Fibroblast of pulmonary artery (primary cell): Measurements from ENCODE around the gene CSNK1G2.

Source experiments
- DNase-seq: peaks from one replicate; pipeline ENCODE4 v3.0.0-alpha.2; 2010; ENCODE audit warnings: low read depth
- H3K4me3 ChIP-seq: replicated peaks from 2 replicates; pipeline ENCODE4 v1.5.1; 2011; ENCODE audit warnings: low read depth, mild to moderate bottlenecking, control low read depth, low read length, moderate library complexity
- TF ChIP-seq, protein P1 (sequence below): IDR thresholded peaks from 2 replicates; pipeline ENCODE4 v1.5.1; 2011; ENCODE audit warnings: mild to moderate bottlenecking, control low read depth, low read length, inconsistent platforms; ENCODE audit errors: missing control alignments

Gene CSNK1G2

DNA sequence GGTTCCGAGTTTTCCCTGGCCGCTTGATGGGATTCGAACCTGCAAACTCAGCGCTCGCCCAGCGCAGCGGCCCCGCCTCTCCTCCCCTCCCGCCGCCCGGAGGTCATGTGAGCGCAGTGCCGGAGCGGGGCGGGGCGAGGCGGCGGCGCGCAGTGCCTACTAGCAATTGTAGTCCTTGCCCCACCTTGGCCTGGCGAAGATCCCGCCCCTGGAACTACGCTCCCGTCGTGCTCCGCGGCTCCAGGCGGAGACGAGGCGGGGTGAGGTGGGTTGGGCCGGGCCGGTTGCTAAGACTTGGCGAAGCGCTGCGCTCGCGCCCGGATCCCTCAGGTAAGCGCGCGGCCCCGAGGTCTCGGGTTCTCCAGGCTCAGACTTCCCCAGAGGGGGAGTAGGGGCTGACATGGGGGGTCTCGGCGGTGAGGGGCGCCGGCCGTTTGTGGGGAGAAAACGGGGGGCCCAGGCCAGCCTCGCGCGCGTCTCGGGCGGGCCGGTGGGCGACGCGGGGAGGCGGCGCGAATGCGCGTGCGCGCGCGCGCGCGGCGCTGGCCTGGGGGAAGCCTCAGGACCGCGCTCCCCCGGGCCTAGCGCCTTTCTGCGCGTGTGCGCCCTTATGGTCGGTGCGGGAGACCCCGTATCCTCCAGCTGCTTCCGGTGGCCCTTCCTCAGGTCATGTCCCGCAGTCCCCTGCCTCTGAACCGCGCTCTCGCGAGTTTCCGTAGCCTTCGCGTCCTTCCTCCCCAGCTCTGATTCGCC is 35.7 kb upstream of the CSNK1G2 start, which contains the start of the genes ADAT3 and SCAMP4:
Gene ADAT3, plus strand, starts transcription at position 290 of the 753 bp plus-strand sequence. CDS start 6,649 bp downstream, outside the sequence.
Gene SCAMP4, plus strand, starts transcription at position 290 of the 753 bp plus-strand sequence. CDS start 9,621 bp downstream, outside the sequence.
- peak; percentile 99 for DNase-seq
- TF ChIP-seq, protein P1, sequence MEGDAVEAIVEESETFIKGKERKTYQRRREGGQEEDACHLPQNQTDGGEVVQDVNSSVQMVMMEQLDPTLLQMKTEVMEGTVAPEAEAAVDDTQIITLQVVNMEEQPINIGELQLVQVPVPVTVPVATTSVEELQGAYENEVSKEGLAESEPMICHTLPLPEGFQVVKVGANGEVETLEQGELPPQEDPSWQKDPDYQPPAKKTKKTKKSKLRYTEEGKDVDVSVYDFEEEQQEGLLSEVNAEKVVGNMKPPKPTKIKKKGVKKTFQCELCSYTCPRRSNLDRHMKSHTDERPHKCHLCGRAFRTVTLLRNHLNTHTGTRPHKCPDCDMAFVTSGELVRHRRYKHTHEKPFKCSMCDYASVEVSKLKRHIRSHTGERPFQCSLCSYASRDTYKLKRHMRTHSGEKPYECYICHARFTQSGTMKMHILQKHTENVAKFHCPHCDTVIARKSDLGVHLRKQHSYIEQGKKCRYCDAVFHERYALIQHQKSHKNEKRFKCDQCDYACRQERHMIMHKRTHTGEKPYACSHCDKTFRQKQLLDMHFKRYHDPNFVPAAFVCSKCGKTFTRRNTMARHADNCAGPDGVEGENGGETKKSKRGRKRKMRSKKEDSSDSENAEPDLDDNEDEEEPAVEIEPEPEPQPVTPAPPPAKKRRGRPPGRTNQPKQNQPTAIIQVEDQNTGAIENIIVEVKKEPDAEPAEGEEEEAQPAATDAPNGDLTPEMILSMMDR, result no peak
- H3K4me3 ChIP-seq, result peak within 1 kb of the TSS; percentile 70

DNA sequence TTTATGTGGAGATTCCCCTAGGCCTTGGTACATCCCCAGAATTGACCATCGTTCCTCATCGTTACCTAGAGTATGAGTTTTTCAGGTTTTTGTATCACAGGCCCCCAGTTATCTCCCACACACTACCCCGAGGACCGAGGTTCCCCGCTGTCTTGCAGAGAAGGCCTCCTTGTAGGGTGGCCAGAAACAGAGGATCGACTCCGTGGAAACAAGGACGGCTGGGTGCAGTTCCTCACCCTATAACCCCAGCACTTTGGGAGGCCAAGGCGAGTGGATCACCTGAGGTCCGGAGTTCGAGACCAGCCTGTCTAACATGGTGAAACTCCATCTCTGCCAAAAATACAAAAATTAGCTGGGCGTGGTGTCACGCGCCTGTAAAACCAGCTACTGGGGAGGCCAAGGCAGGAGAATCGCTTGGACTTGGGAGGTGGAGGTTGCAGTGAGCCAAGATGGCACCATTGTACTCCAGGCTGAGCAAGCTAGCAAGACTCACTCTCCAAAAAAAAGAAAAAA is 35.1 kb upstream of the CSNK1G2 start:
- TF ChIP-seq, protein P1, result no peak
- DNase-seq, result no peak
- peak overlapping the region; percentile 70 for H3K4me3 ChIP-seq

DNA sequence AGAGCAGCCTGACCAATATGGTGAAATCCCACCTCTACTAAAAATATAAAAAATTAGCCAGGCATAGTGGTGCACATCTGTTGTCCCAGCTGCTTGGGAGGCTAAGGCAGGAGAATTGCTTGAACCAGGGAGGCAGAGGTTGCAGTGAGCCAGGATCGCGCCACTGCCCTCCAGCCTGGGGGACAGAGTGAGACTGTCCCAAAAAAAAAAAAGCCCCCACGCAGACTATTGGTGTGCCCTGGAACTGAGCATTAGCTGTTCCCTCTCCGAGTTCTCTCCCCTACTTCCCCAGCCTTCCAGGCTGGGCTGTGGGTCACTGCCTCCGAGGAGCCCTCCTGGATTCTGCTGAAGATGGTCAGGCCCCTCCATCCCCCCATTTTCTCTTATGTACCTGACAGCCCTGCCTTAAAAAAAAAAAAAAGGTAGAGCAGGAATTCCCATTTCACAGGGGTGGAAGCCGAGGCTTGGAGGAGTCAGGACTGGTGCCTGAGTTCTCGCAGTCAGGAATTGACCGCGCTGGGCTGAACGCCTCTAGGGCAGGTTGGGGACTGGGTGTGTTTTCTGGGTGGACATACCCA is 33.9 kb upstream of the CSNK1G2 start:
- TF ChIP-seq, protein P1, result no peak
- no peak overlapping the region for H3K4me3 ChIP-seq
- DNase-seq, result no peak

DNA sequence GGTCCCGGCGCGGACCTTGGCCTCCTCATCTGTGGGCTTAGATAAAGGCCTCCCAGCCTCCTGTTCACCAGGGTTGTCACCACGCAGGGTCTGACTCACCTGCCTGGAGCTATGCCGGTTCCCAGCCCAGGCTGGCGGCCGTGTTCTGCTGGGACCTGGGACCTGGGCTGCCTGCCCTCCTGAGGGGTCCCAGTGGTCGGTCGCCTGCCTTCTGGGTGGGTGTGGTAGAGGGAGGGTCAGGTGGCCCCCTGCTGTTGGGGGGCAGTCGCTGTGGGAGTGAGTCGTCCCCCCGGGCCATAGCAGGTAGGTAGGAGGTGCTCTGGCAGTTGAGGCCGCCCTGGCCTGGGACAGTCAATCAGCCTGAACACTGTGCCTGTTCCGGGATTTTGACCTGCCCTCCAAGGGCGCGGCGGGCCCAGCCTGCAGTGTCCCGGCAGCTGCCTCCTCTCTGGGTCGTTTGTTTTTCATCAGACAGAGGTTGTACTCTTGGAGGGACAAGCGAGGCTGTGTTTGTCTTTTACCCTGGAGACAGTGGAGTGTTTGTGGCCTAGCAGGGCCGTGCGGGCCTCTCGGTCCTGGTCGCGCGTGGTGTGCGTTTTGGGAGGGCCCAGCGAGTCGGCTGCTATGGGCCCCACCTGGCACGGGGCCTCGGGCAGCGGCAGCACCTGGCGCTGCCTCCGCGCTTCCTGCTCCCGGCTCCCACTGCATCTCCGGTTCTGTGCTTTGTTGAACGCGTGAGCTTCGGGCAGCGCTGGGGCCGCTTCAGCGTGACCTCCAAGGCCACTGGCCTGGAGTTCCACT is 33.2 kb upstream of the CSNK1G2 start:
- no peak overlapping the region for H3K4me3 ChIP-seq
- no peak for DNase-seq
- TF ChIP-seq, protein P1, result no peak

DNA sequence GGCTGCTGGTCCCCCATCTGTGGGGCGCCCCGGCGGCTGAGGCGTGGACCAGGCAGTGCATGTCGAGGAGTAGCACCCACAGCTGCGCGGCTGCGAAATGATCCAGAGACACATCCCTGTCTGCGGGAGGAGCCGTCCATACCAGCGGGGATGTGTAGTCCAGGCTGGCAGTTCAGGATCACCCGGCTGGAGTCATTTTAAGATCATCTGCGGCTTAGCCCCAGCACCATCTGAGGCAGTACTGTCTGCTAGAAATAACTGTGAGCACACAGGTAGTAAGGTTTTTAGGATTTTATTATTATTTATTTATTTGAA is 32.7 kb upstream of the CSNK1G2 start:
- DNase-seq, result no peak
- TF ChIP-seq, protein P1, result no peak
- no peak overlapping the region for H3K4me3 ChIP-seq

DNA sequence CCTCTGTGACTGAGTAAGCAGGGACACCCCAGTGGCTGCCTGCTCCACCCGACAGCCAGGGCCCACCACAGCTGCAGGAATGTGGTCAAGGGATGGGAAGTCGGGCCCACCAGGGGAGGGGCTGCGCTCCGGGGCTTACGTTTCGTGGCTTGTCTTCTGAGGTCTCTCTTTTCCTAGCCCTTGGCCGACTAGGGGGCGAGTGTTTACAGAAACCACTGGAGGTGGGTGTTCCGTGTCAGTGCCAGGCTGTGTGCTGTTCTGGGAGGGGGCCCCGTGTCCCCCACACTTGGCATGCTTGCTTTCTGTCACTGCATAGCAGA is 31.3 kb upstream of the CSNK1G2 start:
- no peak overlapping the region for H3K4me3 ChIP-seq
- DNase-seq, result no peak
- TF ChIP-seq, protein P1, result no peak
